A673 (cell line): ENCODE measurements around the gene KRT74. TPM values are rescaled to one million over a fixed set of nuclear protein-coding genes. Genes with fewer than 3 reads are reported as not detected.

Experiments used
- BruUV-seq: library from RNA; stranded (reverse); fragments of 400-500 nt; replicated peaks from 2 replicates; lab custom pipeline; 2021; lab: Mats Ljungman, UMichigan
- CTCF ChIA-PET: fragments of 300-600 bp; sonication (Branson Sonifier 250); formaldehyde crosslinking; loops from one replicate; lab custom pipeline; 2022; ENCODE audit warnings: antibody characterized with exemption; lab: Charles Lee
- POLR2A ChIA-PET: fragments of 300-600 bp; sonication (Branson Sonifier 250); formaldehyde crosslinking; loops from one replicate; lab custom pipeline; 2022; ENCODE audit warnings: antibody characterized with exemption; ENCODE audit not compliant: low non-redundant PET; lab: Charles Lee
- DNase-seq: peaks from one replicate; pipeline ENCODE4 v3.0.0-alpha.2; 2015; ENCODE audit warnings: low spot score
- H3K27ac ChIP-seq: fragments of 200-600 bp; sonication (generic); 2 replicates; pipeline ENCODE4 v1.5.1; 2016; ENCODE audit warnings: mixed run types, low read depth, mild to moderate bottlenecking, mixed read lengths, antibody characterized with exemption, low read length; ENCODE audit not compliant: poor library complexity, severe bottlenecking
- H3K27me3 ChIP-seq: fragments of 200-600 bp; sonication (generic); replicated peaks from 2 replicates; pipeline ENCODE4 v1.6.1; 2017; ENCODE audit warnings: mixed run types, low read depth, mild to moderate bottlenecking, mixed read lengths, antibody characterized with exemption, low read length; ENCODE audit not compliant: insufficient read depth, poor library complexity
- H3K36me3 ChIP-seq: fragments of 200-600 bp; sonication (generic); 2 replicates; pipeline ENCODE4 v1.6.1; 2016; ENCODE audit warnings: mixed run types, mild to moderate bottlenecking, mixed read lengths, antibody characterized with exemption, low read length; ENCODE audit not compliant: insufficient read depth, poor library complexity, severe bottlenecking
- H3K4me1 ChIP-seq: fragments of 200-600 bp; sonication (generic); 2 replicates; pipeline ENCODE4 v1.6.1; 2017; ENCODE audit warnings: mixed run types, mild to moderate bottlenecking, mixed read lengths, antibody characterized with exemption, low read length; ENCODE audit not compliant: insufficient read depth, poor library complexity, severe bottlenecking
- H3K4me3 ChIP-seq: fragments of 200-600 bp; sonication (generic); 2 replicates; pipeline ENCODE4 v1.5.1; 2016; ENCODE audit warnings: low read depth, mixed run types, mild to moderate bottlenecking, mixed read lengths, low read length; ENCODE audit not compliant: poor library complexity, severe bottlenecking
- H3K9me3 ChIP-seq: fragments of 200-600 bp; sonication (generic); 2 replicates; pipeline ENCODE4 v1.6.1; 2016; ENCODE audit warnings: mixed run types, low read depth, mild to moderate bottlenecking, mixed read lengths, antibody characterized with exemption, low read length; ENCODE audit not compliant: poor library complexity, severe bottlenecking
- EZH2 ChIP-seq: fragments of 200-600 bp; sonication (generic); IDR thresholded peaks from 2 replicates; pipeline ENCODE4 v1.6.1; 2017; ENCODE audit warnings: borderline replicate concordance, low read depth, mild to moderate bottlenecking, mixed read lengths, antibody characterized with exemption, low read length; ENCODE audit not compliant: poor library complexity, severe bottlenecking
- intact Hi-C: fragments of 100-400 bp; cut with micrococcal nuclease; formaldehyde crosslinking; loops from one replicate; pipeline ENCODE4 v1.10.0; 2022; ENCODE audit not compliant: unreplicated experiment
- total RNA-seq: library from RNA; stranded (reverse); gene quantifications from 2 replicates; pipeline ENCODE4 v1.2.3, GENCODE V29; 2021
- TF ChIP-seq, protein P1 (sequence below): fragments of 300-800, 200-600 bp; sonication (generic); conservative IDR thresholded peaks from 2 replicates; pipeline ENCODE4 v1.5.1; 2017; ENCODE audit warnings: low read depth, mild to moderate bottlenecking, antibody characterized with exemption, low read length, moderate library complexity, mixed read lengths

Gene KRT74
- total RNA-seq, 1 experiment from 2014 or later: not detected

- intact Hi-C loops: no loop called here
- Histone ChIP-seq H3K4me3 (no peak within 1 kb of the TSS), H3K36me3 (no peaks in the 10 kb centered on the region), H3K27me3 (no peaks in the 10 kb centered on the region), H3K4me1 (peaks cover 10% of the 10 kb centered on the region), H3K9me3 (no peaks in the 10 kb centered on the region), H3K27ac (no peak within 1 kb of the TSS)
- BruUV-seq: no TSS peak
- ChIA-PET POLR2A (no interaction called here), CTCF (no interaction called here)
- no peak for DNase-seq
- TF ChIP-seq, protein P1, sequence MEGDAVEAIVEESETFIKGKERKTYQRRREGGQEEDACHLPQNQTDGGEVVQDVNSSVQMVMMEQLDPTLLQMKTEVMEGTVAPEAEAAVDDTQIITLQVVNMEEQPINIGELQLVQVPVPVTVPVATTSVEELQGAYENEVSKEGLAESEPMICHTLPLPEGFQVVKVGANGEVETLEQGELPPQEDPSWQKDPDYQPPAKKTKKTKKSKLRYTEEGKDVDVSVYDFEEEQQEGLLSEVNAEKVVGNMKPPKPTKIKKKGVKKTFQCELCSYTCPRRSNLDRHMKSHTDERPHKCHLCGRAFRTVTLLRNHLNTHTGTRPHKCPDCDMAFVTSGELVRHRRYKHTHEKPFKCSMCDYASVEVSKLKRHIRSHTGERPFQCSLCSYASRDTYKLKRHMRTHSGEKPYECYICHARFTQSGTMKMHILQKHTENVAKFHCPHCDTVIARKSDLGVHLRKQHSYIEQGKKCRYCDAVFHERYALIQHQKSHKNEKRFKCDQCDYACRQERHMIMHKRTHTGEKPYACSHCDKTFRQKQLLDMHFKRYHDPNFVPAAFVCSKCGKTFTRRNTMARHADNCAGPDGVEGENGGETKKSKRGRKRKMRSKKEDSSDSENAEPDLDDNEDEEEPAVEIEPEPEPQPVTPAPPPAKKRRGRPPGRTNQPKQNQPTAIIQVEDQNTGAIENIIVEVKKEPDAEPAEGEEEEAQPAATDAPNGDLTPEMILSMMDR: no peak
- no peak for TF ChIP-seq EZH2
Measured at GRCh38 chr12:52618216-52618615, 44.6 kb upstream of the KRT74 start, which contains the start of gene KRT73. KRT73 (minus strand) TSS chr12:52618559; CDS start chr12:52618524, 35 bp downstream.

DNA sequence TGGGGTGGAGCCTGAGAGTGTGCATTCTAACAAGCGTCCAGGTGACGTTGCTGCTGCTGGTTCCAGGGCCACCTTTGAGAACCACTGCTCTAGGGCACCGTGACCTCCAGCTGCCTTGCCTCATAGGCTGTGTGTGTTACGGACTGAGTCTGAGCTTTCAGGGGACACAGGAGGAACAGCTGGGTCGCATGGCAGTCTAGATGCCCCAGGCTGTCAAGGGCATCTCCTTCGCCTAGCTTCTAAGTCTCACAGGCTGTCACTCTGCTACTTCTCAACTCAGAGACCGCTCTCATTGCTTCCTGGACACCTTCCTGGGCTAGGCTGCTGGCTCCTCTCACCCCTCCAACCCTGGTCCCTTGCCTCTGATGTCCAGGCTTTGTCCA lies 43.8 kb upstream of the KRT74 start:
- H3K4me1 ChIP-seq: peaks cover 10% of the 10 kb centered on the region
- POLR2A ChIA-PET: no interaction called here
- DNase-seq: no peak
- H3K27ac ChIP-seq: no peak overlapping the region
- intact Hi-C loops: no loop called here
- no peak overlapping the region for H3K4me3 ChIP-seq
- CTCF ChIA-PET: no interaction called here
- no TSS peak for BruUV-seq
- H3K9me3 ChIP-seq: no peaks in the 10 kb centered on the region
- H3K27me3 ChIP-seq: no peaks in the 10 kb centered on the region
- H3K36me3 ChIP-seq: no peaks in the 10 kb centered on the region
- TF ChIP-seq, protein P1: no peak
- TF ChIP-seq EZH2: no peak

GRCh38 chr12:52616680-52617402 lies 43.2 kb upstream of the KRT74 start:
- CTCF ChIA-PET: no interaction called here
- Histone ChIP-seq H3K27me3 (no peaks in the 10 kb centered on the region), H3K4me1 (peaks cover 10% of the 10 kb centered on the region), H3K9me3 (no peaks in the 10 kb centered on the region), H3K36me3 (no peaks in the 10 kb centered on the region), H3K27ac (no peak overlapping the region), H3K4me3 (no peak overlapping the region)
- DNase-seq: no peak
- intact Hi-C loops: no loop called here
- POLR2A ChIA-PET: no interaction called here
- BruUV-seq: no TSS peak
- TF ChIP-seq, protein P1: no peak
- TF ChIP-seq EZH2: no peak
